Measurements from ENCODE around the gene ORM2. TPM values are rescaled to one million over a fixed set of nuclear protein-coding genes. Genes with fewer than 3 reads are reported as not detected.

The ORM2 gene
- polyA plus RNA-seq, 5 donors = 1.0 to 1.4 (median 1.3) TPM

DNA sequence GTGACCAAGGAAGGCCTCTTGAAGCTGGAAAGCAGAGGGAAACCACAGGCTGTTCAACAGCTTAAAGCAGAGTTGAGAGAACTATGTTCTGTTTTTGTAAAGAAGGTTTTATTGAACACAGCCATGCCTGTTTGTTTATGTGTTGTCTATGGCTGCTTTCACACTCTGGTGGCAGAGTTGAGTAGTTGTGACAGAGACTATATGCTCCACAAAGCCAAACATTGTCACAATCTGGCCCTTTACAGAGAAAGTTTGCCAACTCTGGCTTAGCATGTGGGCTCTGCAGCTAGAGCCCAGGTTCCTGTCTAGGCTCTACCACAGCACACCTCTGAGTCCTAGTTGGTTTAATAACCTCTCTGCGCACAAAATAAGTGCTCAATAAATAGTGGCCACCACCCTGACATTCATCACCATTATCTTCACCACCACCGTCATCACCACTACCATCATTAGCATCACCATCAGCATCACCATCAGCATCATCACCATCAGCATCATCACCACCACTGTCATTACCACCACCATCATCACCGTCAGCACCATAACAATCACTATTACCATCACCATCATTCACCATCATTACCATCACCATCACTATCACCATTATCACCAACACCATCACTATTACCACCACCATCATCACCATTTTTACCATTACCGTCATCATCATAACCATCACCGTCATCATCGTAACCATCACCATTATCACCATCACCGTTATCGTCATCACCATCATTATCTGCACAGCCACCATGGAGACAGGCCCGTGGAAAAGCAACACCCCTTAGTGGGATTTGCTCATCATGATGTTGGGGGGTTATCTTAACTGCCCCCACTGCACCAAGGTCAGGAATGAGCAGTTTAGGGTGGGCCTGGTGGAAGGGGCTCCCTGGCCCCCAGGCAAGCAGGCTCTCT is 39.8 kb downstream of the ORM2 start:
- DNase-seq = no peak

DNA sequence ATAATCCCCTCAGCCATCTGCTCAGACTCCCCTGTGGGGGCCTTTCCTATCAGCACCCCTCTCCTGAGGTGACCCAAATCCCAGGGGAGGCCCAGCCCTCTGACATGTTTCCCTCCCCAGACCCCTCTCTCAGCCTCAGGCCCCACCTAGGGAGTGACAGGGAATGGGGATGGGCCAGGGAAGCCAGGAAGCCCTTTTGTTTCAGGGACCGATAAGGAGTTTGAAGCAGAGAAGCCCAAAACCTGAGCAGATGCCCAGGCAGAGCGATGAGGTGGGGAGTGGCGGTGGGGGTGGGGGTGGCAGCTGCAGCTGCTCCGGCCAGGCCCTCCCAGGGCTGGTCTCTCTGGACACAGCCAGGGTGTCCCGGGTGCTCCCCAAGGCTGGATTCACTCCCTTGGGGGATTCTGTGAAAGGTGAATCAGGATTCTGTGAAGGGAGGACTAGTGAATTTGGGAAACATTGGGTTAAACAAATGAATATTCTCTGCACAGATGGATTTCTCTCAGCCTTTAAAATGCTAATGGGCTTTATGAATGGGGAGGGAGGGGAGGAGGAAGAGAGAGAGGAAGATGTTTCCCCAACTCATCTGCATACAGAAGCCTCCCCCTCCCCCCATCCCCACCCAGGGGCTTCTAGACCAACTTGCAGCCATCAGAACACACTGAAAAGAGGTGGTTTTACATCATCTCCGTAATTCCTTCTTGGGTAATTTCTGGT is 40.7 kb downstream of the ORM2 start:
- DNase-seq = no peak

DNA sequence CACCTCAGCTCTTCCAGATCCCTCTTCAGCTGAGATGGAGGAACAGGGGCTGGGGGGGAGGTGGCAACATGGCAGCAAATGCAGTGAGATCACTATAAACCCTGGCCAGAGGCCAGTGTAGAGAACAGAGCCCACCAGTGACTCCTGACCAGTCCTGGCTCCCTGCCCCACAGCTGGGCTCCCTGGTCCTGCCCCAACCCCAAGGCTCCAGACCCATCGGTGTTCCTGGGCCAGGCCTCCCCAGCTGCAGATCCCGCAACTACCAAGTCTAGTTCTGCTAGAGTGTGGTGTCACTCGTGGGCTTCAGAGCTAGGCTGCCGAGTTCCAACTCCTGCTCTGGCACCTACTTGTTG is 41.3 kb downstream of the ORM2 start:
- no peak for DNase-seq

DNA sequence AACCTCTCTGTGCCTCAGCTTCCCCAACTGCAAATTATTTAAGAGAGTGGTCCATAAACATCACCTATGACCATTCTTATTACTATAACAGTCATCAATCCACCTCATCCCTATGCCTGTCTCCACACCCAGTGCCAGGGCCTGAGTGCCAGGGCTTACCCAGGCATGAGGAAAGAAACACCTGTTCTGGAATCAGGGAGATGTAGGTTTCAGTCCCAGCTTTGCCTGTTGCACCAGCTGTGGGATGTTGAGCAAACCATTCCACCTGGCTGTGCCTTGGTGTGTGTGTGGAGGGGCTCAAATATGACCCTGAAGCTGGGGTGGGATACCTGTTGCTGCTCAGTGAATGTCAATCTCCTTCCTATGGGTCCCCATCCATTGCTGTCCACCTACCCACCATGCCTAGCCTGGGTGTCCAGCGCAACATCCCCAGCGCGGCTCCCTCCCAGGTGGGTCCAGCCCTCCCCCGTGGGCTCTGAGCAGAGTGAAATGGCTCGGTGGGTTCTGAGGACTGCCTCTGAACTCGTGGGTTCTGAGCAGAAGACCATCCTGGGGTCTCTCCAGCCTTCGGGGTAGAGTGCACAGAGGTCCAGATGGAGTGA is 41.8 kb downstream of the ORM2 start:
- DNase-seq = no peak

DNA sequence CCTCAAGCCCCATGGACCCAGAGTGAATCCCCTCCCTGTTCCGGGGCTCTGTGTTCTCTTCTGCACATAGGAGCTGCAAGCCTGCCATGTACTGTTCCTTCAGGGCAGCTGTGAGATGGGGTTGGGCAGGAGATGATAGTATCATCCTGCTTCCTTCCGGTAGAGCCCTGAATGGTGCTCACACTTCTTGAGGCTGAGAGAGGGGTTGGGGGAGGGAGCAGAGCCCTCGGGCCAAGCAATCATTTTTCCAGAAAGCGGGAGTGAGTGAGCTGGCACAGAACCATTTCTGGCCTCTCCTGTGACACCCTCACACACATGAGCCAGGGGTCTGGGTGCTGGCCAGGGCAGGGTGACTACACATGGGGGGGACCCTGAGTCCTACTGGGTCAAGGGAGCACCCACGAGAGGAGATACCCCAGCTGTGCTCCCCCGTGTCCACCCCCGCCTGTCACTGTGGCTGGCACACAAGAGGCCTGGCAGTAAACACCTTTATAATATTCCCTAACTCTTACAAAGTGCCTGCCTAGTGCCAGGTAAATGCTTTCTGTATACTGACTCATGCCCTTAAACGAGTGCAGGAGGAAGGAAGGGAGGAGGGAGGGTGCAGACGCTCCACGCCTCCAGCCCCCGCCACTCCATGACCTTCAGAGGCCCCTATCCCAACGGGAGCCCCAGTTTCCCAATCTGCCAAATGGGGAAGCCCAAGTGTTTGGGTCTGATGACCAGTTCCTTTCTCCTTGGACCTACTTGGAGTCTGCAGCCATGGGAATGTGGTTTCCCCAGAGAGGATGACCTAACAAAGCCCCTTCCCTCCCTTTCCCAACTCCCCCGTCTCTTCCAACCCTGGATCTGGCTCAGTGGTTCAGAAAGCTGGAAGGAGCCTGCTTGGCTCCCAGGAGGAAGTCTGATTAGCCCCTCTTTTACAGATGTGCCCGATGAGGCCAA is 42.6 kb downstream of the ORM2 start:
- DNase-seq = no peak

DNA sequence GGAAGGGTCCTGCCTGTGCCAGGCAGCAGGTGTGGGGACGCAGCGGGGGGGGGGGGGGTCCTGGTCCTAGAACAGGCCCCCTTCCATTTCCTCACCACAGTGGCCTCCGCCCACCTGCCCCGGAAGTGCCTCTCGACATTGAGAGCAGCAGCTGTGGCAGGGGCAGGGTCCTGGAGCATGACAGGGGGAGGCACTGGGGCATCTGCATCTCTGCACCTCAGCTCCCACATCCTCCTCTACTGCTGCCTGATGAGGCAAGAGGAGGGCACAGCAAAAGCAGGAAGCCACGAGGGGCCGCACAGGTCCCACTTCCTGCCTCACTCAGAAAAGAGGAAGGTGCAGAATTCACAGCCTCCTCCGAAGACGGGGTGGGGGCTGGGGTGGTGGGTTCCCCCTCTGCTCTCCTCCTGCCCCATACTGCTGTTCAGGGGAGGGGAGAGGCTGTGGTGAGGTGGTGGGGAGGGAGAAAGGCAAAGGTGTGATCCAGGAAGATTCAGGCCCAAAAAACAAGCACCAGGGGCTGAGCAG is 43.3 kb downstream of the ORM2 start:
- DNase-seq = no peak

DNA sequence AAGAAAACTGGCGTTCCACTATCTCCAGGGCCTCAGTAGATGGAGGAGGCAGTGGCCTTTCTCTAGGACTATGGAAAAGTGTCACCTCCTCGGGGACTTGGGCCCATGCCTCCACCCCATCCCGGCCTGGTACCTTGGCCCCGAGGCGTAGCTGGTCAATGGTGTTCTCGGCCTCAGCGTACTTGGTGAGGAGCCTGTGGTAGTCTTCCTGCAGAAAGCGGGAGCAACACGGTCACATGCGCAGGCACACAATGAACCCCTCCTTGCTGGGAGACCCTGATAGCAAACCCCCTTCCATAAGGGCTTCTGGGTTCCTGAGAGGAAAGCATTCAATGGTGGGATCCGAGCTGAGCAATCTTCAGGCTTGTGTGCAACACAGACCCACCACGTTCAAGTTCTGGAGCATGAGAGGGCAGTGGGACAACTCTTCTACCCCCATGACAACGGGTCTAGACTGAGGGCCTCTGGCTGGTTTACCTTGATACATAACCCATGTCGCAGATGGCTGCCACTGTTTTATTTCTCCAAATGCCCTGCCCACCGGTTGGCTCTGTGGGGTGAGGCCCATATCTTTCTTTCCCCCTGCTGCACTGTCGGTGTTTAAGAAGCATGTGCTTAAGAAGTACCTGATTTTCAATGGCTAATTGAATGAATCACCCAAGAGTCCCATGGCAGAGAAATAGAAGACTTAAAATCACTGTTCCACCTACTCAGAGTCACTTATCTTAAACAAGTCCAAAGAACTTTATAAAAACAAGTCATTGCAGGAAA is 44.5 kb downstream of the ORM2 start:
- no peak for DNase-seq

DNA sequence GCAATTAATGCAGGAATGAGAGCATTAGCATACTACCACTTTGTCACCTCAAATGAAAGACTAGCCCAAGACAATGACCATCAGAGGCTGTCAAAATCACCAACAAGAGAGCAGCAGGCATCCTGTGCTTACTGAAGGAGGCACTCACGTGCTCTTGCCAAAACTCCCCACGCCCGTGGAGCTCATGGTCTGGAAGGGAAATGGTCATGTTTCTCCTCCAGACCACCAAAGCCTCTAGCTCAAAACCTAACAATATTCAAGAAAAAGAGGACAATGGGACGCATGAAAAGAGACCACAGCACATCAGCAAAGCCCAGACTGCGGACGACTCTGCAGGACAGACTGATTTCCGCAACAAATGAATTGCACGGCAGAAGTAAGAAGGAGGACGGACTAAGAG is 45.3 kb downstream of the ORM2 start:
- no peak for DNase-seq

DNA sequence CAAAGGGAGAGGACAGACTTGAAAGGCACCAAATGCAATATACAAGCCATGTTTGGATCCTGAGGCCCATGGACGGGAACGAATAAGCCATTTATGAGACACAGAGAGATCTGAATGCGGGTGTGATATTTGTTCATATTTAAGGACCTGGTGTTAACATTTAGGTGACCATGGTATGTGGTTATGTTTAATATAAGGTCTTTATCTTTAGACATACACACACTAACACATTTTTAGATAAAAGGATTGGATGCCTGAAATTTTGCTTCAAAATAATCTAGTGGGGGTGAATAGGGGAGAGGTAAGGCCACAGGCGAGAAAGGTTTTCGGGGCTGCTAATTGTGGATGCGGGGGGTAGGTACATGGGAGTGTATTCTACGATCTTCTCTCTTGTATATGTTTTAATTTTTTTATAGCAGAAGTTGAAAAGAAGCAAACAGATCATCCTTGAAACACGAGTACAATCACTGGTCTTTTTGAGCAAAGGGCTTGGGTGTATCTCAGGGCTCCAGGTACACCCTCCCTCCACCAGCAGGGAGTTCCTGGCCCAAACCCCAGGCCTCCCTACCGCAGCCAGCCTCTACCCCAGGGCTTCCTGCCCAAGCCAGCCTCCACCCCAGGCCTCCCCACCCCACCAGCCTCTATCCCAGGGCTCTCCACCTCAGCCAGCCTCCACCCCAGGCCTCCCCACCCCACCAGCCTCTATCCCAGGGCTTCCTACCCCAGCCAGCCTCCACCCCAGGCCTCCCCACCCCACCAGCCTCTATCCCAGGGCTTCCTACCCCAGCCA is 45.9 kb downstream of the ORM2 start:
- DNase-seq = no peak

DNA sequence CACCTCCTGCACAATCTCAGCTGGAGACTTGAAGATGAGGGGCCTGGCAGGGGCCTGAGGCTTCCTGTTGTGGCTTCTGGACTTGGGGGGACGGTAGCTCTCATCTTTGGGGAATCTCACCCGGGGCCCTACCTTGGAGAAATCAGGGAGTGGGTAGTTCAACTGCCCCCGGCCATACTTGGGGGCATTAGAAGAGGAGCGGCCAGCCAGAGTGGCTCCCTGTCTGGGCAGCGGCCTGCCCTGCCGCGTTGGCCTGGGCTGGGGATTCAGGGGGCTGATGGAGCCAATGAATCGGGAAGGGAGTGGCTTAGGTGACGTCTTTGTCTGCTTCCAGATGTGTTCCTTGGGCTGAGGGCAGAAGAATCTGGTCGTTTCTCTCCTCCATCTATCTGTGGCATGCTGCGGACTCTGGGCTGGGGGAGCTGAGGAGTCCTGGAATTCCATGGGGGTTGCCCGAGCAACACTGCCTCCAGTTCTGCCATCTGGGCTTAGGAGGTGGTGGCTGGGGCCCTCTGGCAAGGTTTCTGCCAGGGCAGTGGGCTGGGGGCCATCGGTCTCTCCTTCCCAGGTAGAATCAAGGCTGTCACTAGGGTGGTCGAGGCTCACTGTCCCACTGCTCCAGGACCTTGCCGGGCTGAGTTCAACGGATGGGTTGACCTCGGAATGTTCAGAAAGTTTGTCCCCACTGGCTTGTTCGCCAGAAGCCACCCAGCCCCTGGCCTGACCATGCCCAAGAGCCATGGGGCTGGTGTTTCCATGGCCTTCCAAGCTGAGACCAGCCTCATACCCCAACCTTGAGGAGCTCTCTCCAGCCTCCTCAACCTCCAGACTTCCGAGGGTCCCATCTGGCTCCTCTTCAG is 47.1 kb downstream of the ORM2 start:
- DNase-seq = no peak

DNA sequence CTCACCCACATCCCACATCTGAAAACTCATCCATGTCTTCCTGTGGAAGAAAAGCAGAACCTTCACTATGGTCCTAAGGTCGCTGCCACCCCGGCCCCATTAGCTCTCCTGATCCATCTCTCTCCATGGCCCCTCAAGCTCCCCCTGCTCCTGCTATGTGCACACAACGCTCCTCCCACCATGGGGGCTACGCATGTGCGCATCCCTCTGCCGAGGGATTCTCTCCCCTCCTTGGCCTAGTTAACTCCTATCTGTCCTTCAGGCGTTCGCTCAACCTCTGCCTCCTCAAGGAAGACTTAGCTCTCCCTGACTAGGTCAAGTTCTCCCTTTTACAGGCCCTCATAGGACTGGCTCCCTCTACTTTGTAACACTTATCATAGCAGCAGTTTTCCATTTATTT is 48.3 kb downstream of the ORM2 start:
- DNase-seq = no peak

DNA sequence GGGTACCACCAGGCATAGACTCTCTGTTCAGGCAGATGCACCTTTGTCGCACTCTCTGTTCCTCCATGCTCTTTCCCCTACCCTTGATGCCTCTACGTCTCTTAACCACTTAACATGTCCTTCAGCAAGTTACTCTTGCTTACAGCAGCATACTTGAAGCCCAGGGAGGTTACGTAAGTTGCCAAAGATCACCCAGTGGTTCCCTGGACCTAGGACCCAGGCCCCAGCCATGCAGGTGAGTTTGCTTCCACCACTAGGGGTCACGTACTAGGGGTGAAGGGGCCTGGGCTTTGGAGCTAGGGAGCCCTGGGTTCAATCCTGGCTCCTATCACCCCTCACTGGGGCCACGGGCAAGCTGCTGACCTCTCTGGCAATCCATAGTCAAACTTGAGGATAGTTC is 49.2 kb downstream of the ORM2 start:
- DNase-seq = no peak

Other genes with a start within 250 kb of the ORM2 start
- gene KIF12, start 230.6 kb upstream of the ORM2 start, polyA plus RNA-seq (ENCODE audit: insufficient read depth in 1 of 5, insufficient read length in 5 of 5, low replicate concordance in 1 of 5) = 10 to 100 TPM; 30.2 to 51.1 (median 43.5) TPM
- gene COL27A1, start 174.3 kb upstream of the ORM2 start, polyA plus RNA-seq (ENCODE audit: insufficient read depth in 1 of 5, insufficient read length in 5 of 5, low replicate concordance in 1 of 5) = 100 to 1,000 TPM; 117 to 182 (median 145) TPM
- 1 to 10 TPM; 1.9 to 6.7 (median 4.3) TPM for gene ORM1, start 6.8 kb upstream of the ORM2 start, polyA plus RNA-seq (ENCODE audit: insufficient read depth in 1 of 5, insufficient read length in 5 of 5, low replicate concordance in 1 of 5)
- 10 to 100 TPM; 29.3 to 38.6 (median 31.2) TPM for gene AKNA, start 58.1 kb downstream of the ORM2 start, polyA plus RNA-seq (ENCODE audit: insufficient read depth in 1 of 5, insufficient read length in 5 of 5, low replicate concordance in 1 of 5)
- gene WHRN, start 175.6 kb downstream of the ORM2 start, polyA plus RNA-seq (ENCODE audit: insufficient read depth in 1 of 5, insufficient read length in 5 of 5, low replicate concordance in 1 of 5) = 10 to 100 TPM in 3 of 5 donors, 1 to 10 TPM in 2; 8.8 to 15.4 (median 11.9) TPM